ENCODE measurements around the gene RAB3C.

GRCh38 chr5:58851153-58851552 is 268.3 kb downstream of the RAB3C start:
- TF ChIP-seq CTCF (conservative IDR thresholded peaks at IDR 0.05 in 1 of 2, IDR thresholded peaks at IDR 0.05 in 1 of 2; ENCODE audit: extremely low read depth in 1 of 2, insufficient read depth in 1 of 2, low read depth in 1 of 2, low read length in 2 of 2) (no peak), EZH2 (IDR thresholded peaks at IDR 0.05; ENCODE audit: borderline replicate concordance, low read length) (no peak)

All from mammary epithelial cell (primary cell).